Cardiac septum (tissue), 1 donor: ENCODE data around the gene SLC11A1. TPM values are rescaled to one million over a fixed set of nuclear protein-coding genes. Genes with fewer than 3 reads are reported as not detected.

Experiments
- microRNA-seq: library from miRNA; unstranded; fragments of <30 nt; microRNA quantifications from one replicate; pipeline ENCODE4 v1.2.0, GENCODE V29; 2020
- total RNA-seq: library from RNA; stranded (reverse); fragmentation: NEBNext Ultra II Directional; extraction: Animal tissue kit (Norgen Biotek cat#: 25700); gene quantifications from one replicate; pipeline ENCODE4 v1.2.1, GENCODE V29; 2021
- donor health status: DM: no; HTN: no; CAD: no.

SLC11A1 gene
- total RNA-seq, 1 donor from 2014 or later, result 6.4 TPM

Small RNAs within 50 kb of the gene (microRNA-seq; reads per million reads assigned to microRNA genes)
- 60,801 reads per million, percentile 99 among the genes with 10 or more reads in this experiment for gene MIR26B
- not detected for gene MIR6810

Other genes with a start within 250 kb of the SLC11A1 start
- gene CXCR1, start 215.3 kb upstream of the SLC11A1 start, total RNA-seq, result 1.9 TPM
- gene ARPC2, start 165.1 kb upstream of the SLC11A1 start, total RNA-seq, result 172 TPM
- gene GPBAR1, start 121.3 kb upstream of the SLC11A1 start, total RNA-seq, result 1.2 TPM
- gene AAMP, start 112.1 kb upstream of the SLC11A1 start, total RNA-seq, result 56.3 TPM
- 72.6 TPM for gene PNKD, start 111.8 kb upstream of the SLC11A1 start, total RNA-seq
- gene TMBIM1, start 89.8 kb upstream of the SLC11A1 start, total RNA-seq, result 143 TPM
- not detected for gene CATIP, start 25.4 kb upstream of the SLC11A1 start, total RNA-seq
- 100 TPM for gene CTDSP1, start 17.6 kb downstream of the SLC11A1 start, total RNA-seq
- gene VIL1, start 36.9 kb downstream of the SLC11A1 start, total RNA-seq, result not detected
- gene USP37, start 186.1 kb downstream of the SLC11A1 start, total RNA-seq, result 7.1 TPM
- 20.9 TPM for gene CNOT9, start 186.6 kb downstream of the SLC11A1 start, total RNA-seq
- 0.67 TPM for gene PLCD4, start 225.6 kb downstream of the SLC11A1 start, total RNA-seq